Measurements from ENCODE around the gene PTGER2. TPM values are rescaled to one million over a fixed set of nuclear protein-coding genes. Genes with fewer than 3 reads are reported as not detected.

The PTGER2 gene
- total and polyA plus RNA-seq, 2 of the 13 experiments (the other 11 are each of a cell fraction or from before 2014, with no cell fraction given) = not detected

- no peak for TF ChIP-seq ARID4A (CRISPR knock-in tag; IDR thresholded peaks at IDR 0.05; ENCODE audit: borderline replicate concordance)
- no peak for TF ChIP-seq NFE2L1 (CRISPR knock-in tag; IDR thresholded peaks at IDR 0.05; ENCODE audit: borderline replicate concordance)
- TF ChIP-seq ZNF205 (CRISPR knock-in tag; IDR thresholded peaks at IDR 0.05) = 0 out of 2 replicates have a peak, but pooled peaks have one; percentile 27
- 0 out of 2 replicates have a peak, but pooled peaks have one; percentile 21 for TF ChIP-seq PAXIP1 (CRISPR knock-in tag; conservative IDR thresholded peaks at IDR 0.05)
- peak; percentile 52; the same call in 1 of the 2 replicates for TF ChIP-seq SOX5 (CRISPR knock-in tag; IDR thresholded peaks at IDR 0.05; ENCODE audit: borderline replicate concordance)
- TF ChIP-seq TBX3 (IDR thresholded peaks at IDR 0.05; ENCODE audit: borderline replicate concordance) = peak; percentile 30; the same call in 1 of the 2 replicates
- TF ChIP-seq AKAP8 (CRISPR knock-in tag; IDR thresholded peaks at IDR 0.05) = no peak
- no peak for TF ChIP-seq POLR2AphosphoS5 (IDR thresholded peaks at IDR 0.05; ENCODE audit: low read depth, low read length)
- no peak for TF ChIP-seq RFXAP (CRISPR knock-in tag; IDR thresholded peaks at IDR 0.05; ENCODE audit: borderline replicate concordance)
- peak in 1 of 2 experiments; percentile 65; a peak in 1 of 4 replicates for TF ChIP-seq EP300 (IDR thresholded peaks at IDR 0.05; ENCODE audit: low read depth in 2 of 2, low read length in 2 of 2)
- TF ChIP-seq EP300 (CRISPR knock-in tag; IDR thresholded peaks at IDR 0.05; ENCODE audit: borderline replicate concordance) = no peak
- no peak for TF ChIP-seq SAP130 (CRISPR knock-in tag; IDR thresholded peaks at IDR 0.05; ENCODE audit: low read depth)
- peak; percentile 70; the same call in 1 of the 2 replicates for TF ChIP-seq ARID3A (IDR thresholded peaks at IDR 0.05; ENCODE audit: low read depth, low read length)
- TF ChIP-seq NCOR1 (IDR thresholded peaks at IDR 0.05; ENCODE audit: borderline replicate concordance, low read length) = peak; percentile 64
- TF ChIP-seq ZNF574 (CRISPR knock-in tag; IDR thresholded peaks at IDR 0.05) = no peak
These were observed 6.7 kb upstream of the PTGER2 start (continued) for GRCh38 chr14:52307376-52307775.
